NCI-H1105 treated with DMSO at 0.1 percent for 48 hours (cell line): ENCODE data around the gene OSMR.

Experiments used
- DNase-seq: peaks from one replicate; lab custom pipeline; 2025; lab: John Stamatoyannopoulos, UW

OSMR gene

GRCh38 chr5:38926121-38926520, 80.3 kb downstream of the OSMR start:
- no peak for DNase-seq

- DNase-seq = no peak
These were observed 81.7 kb downstream of the OSMR start for GRCh38 chr5:38927470-38927869.

DNA sequence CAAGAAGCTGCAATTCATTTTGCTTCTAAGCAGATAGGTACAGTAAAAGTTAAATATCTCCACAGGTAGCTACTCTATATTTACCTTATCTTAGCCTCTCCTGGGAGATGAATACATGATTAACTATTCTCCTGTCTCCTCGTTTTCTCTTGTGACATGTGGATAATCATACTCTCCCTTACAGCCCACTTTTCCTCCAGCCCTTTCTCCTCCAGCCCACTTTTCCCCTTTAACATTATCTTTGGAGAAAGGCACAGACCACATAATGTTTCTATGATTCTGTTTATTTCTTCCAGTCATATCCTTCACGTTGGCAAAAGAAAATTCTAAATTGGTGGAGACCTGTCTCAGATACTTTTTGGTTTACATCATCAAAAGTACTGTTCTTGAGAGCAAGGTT, 84.0 kb downstream of the OSMR start:
- DNase-seq = no peak

DNA sequence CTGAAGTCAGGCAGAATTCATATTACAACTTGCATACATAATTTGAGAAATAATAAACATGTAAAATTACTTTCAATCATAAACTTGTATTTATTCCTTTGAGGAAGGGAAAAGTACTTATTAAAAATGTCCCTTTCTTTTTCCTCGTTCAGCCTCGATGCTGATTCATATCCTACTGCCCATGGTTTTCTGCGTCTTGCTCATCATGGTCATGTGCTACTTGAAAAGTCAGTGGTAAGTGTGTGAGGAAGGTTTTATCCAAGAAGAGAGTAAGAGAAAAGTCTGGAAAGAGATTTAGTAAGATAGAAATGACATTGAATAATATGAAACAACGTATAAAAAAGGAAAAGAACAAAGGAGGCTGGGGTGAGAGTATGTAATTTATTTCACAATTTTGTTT, 85.9 kb downstream of the OSMR start:
- DNase-seq = no peak

DNA sequence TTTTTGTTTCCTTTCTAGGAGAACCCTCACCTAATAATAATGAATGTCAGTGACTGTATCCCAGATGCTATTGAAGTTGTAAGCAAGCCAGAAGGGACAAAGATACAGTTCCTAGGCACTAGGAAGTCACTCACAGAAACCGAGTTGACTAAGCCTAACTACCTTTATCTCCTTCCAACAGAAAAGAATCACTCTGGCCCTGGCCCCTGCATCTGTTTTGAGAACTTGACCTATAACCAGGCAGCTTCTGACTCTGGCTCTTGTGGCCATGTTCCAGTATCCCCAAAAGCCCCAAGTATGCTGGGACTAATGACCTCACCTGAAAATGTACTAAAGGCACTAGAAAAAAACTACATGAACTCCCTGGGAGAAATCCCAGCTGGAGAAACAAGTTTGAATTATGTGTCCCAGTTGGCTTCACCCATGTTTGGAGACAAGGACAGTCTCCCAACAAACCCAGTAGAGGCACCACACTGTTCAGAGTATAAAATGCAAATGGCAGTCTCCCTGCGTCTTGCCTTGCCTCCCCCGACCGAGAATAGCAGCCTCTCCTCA, 87.1 kb downstream of the OSMR start:
- no peak for DNase-seq

- no peak for DNase-seq
These were observed 89.6 kb downstream of the OSMR start for GRCh38 chr5:38935437-38935836.

DNA sequence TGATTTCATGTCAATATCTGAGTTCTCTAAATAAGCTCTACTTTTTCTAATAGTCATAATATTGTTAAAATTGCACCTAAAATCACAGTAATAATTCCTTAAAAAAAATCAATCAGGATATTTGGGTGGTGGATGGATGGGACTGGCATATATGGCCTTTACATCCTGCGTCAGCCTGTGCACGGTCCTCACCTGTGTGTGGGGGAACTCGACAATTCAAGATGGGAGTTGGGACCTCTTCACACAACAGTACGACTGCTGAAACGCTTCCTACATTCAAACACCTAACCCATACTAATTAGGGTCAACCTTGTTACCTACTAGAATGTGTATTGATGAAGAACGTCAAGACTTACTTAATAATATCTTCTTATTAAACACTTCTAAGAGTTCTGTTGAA, 90.5 kb downstream of the OSMR start:
- no peak for DNase-seq

DNA sequence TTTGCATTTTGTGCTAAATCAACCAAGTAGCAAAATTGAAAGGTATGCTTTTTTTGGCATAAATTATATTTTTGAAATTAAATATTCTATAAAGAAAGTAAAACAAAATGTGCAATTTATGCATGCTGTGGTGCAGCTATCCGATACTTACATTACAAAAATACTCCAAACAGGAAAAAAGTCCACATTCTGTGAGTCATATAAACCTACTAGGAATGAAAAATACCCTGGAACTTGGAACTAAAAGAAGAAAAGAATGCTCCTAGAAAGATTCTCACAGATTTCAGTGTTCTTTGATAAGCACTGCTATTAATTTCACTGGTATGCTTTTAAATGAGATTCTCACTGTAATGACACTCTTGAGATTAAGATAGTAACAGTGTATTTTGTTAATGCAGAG, 92.6 kb downstream of the OSMR start:
- no peak for DNase-seq

GRCh38 chr5:38938973-38939372, 93.2 kb downstream of the OSMR start:
- no peak for DNase-seq

GRCh38 chr5:38940230-38940858, 94.5 kb downstream of the OSMR start:
- DNase-seq = no peak

- DNase-seq = no peak
These were observed 96.1 kb downstream of the OSMR start for GRCh38 chr5:38941912-38942311.

DNA sequence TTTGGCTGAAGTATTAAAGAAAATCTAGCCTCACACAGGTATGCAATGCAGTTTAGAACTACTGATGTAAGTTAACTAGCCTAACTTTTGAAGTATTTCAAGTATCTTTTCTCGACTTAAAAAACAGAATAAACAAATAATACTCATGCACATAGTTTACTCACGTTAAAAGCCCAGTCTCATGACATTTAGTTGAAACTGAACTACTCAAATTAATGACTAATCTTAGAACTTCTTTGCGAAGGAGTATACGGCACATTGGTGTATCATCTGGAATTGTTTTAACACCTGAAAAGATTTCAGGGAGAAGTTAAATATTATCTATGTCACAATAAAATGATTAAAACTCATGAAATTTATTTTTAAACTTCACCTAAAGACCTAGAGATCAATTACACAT, 98.5 kb downstream of the OSMR start:
- no peak for DNase-seq

GRCh38 chr5:38948501-38948900, 102.7 kb downstream of the OSMR start:
- DNase-seq = no peak

- DNase-seq = no peak
These were observed 107.7 kb downstream of the OSMR start for GRCh38 chr5:38953426-38954012.

GRCh38 chr5:38961691-38962090, 115.9 kb downstream of the OSMR start:
- DNase-seq = no peak

GRCh38 chr5:38968665-38969064, 122.9 kb downstream of the OSMR start:
- no peak for DNase-seq

DNA sequence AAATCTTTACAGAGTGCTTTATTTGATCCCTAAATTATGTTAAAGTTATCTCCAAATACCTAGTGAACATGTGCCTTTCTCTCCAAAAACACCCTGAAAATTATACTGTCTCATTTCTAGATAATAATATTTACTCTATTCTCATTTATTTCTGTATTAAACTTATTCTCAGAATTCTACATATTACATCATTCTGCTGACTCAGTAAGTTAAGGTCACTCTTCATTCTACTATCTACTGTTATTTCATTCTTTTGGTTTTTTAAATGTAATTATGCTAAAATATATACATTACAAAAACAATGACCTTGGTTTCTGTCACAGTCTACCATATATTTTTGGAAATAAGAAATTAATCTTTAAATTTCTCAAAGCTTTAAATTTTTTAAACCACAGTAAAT, 132.2 kb downstream of the OSMR start:
- DNase-seq = no peak

- no peak for DNase-seq
These were observed 133.7 kb downstream of the OSMR start for GRCh38 chr5:38979535-38979934.
